IMR-90 (cell line): ENCODE data around the gene CD27. TPM values are rescaled to one million over a fixed set of nuclear protein-coding genes. Genes with fewer than 3 reads are reported as not detected.

Experiments
- ATAC-seq: fragments of 200-7000 bp; cut with Tn5 transposase; 2 replicates; pipeline ENCODE4 v1.9.1; 2020; ENCODE audit warnings: low read depth, mild to moderate bottlenecking, moderate library complexity
- BruUV-seq: library from RNA; stranded (reverse); fragments of 400-500 nt; replicated peaks from 2 replicates; lab custom pipeline; 2021; lab: Mats Ljungman, UMichigan
- CTCF ChIA-PET: fragments of 300-600 bp; formaldehyde crosslinking; extraction: SDS; loops from one replicate; lab custom pipeline; 2021; ENCODE audit warnings: antibody characterized with exemption; lab: Yijun Ruan, JAX
- POLR2A ChIA-PET: fragments of 300-600 bp; sonication (Branson Sonifier 250); formaldehyde crosslinking; loops from one replicate; lab custom pipeline; 2022; ENCODE audit warnings: antibody characterized with exemption; ENCODE audit not compliant: unreplicated experiment; lab: Charles Lee
- DNase-seq: peaks from one replicate; pipeline ENCODE4 v3.0.0; 2013
- H2AFZ ChIP-seq: replicated peaks from 2 replicates; pipeline ENCODE3; 2013; ENCODE audit warnings: low read length, mild to moderate bottlenecking; ENCODE audit not compliant: poor library complexity
- H2AK5ac ChIP-seq: 2 replicates; pipeline ENCODE4 v1.6.1; 2013; ENCODE audit warnings: low read depth, low read length, inconsistent platforms
- H2AK9ac ChIP-seq: replicated peaks from 2 replicates; pipeline ENCODE3; 2013; ENCODE audit warnings: mild to moderate bottlenecking, low read depth, low read length, moderate library complexity; ENCODE audit not compliant: poor library complexity
- H2BK120ac ChIP-seq: 2 replicates; pipeline ENCODE4 v1.6.1; 2013; ENCODE audit warnings: low read depth, low read length, inconsistent platforms
- H2BK15ac ChIP-seq: 3 replicates; pipeline ENCODE4 v1.6.1; 2013; ENCODE audit warnings: low read depth, low read length, inconsistent platforms
- H2BK20ac ChIP-seq: 2 replicates; pipeline ENCODE4 v1.6.1; 2013; ENCODE audit warnings: low read depth, mild to moderate bottlenecking, inconsistent platforms, low read length, moderate library complexity
- H2BK5ac ChIP-seq: 2 replicates; pipeline ENCODE4 v1.6.1; 2013; ENCODE audit warnings: mild to moderate bottlenecking, low read depth, low read length, inconsistent platforms; ENCODE audit not compliant: poor library complexity, severe bottlenecking
- H3K14ac ChIP-seq: replicated peaks from 2 replicates; pipeline ENCODE4 v1.6.1; 2013; ENCODE audit warnings: low read depth, low read length, inconsistent platforms
- H3K18ac ChIP-seq: 2 replicates; pipeline ENCODE4 v1.6.1; 2013; ENCODE audit warnings: low read depth, low read length, control low read depth
- H3K23ac ChIP-seq: 2 replicates; pipeline ENCODE4 v1.6.1; 2013; ENCODE audit warnings: low read depth, low read length, inconsistent platforms
- H3K27ac ChIP-seq: 2 replicates; pipeline ENCODE4 v1.5.1; 2013; ENCODE audit warnings: mild to moderate bottlenecking, control low read depth, low read length; ENCODE audit not compliant: insufficient read depth
- H3K27me3 ChIP-seq: 2 replicates; pipeline ENCODE4 v1.6.1; 2013; ENCODE audit warnings: low read length; ENCODE audit not compliant: control insufficient read depth, insufficient read depth
- H3K36me3 ChIP-seq: 2 replicates; pipeline ENCODE4 v1.6.1; 2013; ENCODE audit warnings: low read length, mixed read lengths; ENCODE audit not compliant: control insufficient read depth, insufficient read depth
- H3K4ac ChIP-seq: 2 replicates; pipeline ENCODE4 v1.6.1; 2013; ENCODE audit warnings: low read depth, low read length, inconsistent platforms
- H3K4me1 ChIP-seq: 2 replicates; pipeline ENCODE4 v1.6.1; 2013; ENCODE audit warnings: low read length, mixed read lengths; ENCODE audit not compliant: control insufficient read depth, insufficient read depth
- H3K4me2 ChIP-seq: 2 replicates; pipeline ENCODE4 v1.6.1; 2013; ENCODE audit warnings: low read depth, mild to moderate bottlenecking, control low read depth, low read length, moderate library complexity
- H3K4me3 ChIP-seq: 2 replicates; pipeline ENCODE4 v1.5.1; 2013; ENCODE audit warnings: low read depth, mild to moderate bottlenecking, control low read depth, low read length, moderate library complexity; ENCODE audit not compliant: insufficient read depth
- H3K56ac ChIP-seq: 2 replicates; pipeline ENCODE4 v1.6.1; 2013; ENCODE audit warnings: low read length, inconsistent platforms; ENCODE audit not compliant: insufficient read depth; ENCODE audit errors: extremely low read depth
- H3K79me1 ChIP-seq, 2 experiments: 2 replicates each; pipeline ENCODE4 v1.6.1; 2013; ENCODE audit warnings: low read length in 2 of 2, inconsistent platforms in 1 of 2, low read depth in 1 of 2
- H3K9ac ChIP-seq: 2 replicates; pipeline ENCODE4 v1.6.1; 2013; ENCODE audit warnings: low read depth, low read length, control low read depth
- H3K9me1 ChIP-seq: 2 replicates; pipeline ENCODE4 v1.6.1; 2013; ENCODE audit warnings: low read length, inconsistent platforms; ENCODE audit not compliant: insufficient read depth
- H3K9me3 ChIP-seq: 2 replicates; pipeline ENCODE4 v1.6.1; 2013; ENCODE audit warnings: low read length; ENCODE audit not compliant: control insufficient read depth, insufficient read depth
- H4K20me1 ChIP-seq: 2 replicates; pipeline ENCODE4 v1.6.1; 2013; ENCODE audit warnings: low read length, inconsistent platforms; ENCODE audit not compliant: insufficient read depth
- H4K5ac ChIP-seq: 2 replicates; pipeline ENCODE4 v1.6.1; 2013; ENCODE audit warnings: mild to moderate bottlenecking, low read depth, low read length, control low read depth
- H4K8ac ChIP-seq, 2 experiments: 2 replicates each; pipeline ENCODE4 v1.6.1; 2013; ENCODE audit warnings: low read depth in 2 of 2, low read length in 2 of 2, control low read depth in 1 of 2, inconsistent platforms in 1 of 2
- H4K91ac ChIP-seq: 2 replicates; pipeline ENCODE4 v1.6.1; 2013; ENCODE audit warnings: low read depth, low read length, inconsistent platforms; ENCODE audit not compliant: insufficient read depth
- BHLHE40 ChIP-seq: fragments of 150-350 bp; IDR thresholded peaks from 2 replicates; pipeline ENCODE4 v1.6.1; 2016; ENCODE audit warnings: mild to moderate bottlenecking, low read depth, low read length
- CEBPB ChIP-seq: IDR thresholded peaks from 2 replicates; pipeline ENCODE4 v1.6.1; 2012; ENCODE audit warnings: low read depth, low read length, improper control_type of control experiment
- ELK1 ChIP-seq: fragments of 150-350 bp; IDR thresholded peaks from 2 replicates; pipeline ENCODE4 v1.6.1; 2016; ENCODE audit warnings: low read depth, mild to moderate bottlenecking, low read length, moderate library complexity, borderline replicate concordance
- FOS ChIP-seq: fragments of 150-350 bp; IDR thresholded peaks from 2 replicates; pipeline ENCODE4 v1.6.1; 2016; ENCODE audit warnings: low read depth, low read length
- MAFK ChIP-seq: IDR thresholded peaks from 2 replicates; pipeline ENCODE4 v1.6.1; 2012; ENCODE audit warnings: low read depth, low read length, improper control_type of control experiment
- MXI1 ChIP-seq: IDR thresholded peaks from 2 replicates; pipeline ENCODE4 v1.6.1; 2012; ENCODE audit warnings: low read depth, mild to moderate bottlenecking, low read length, moderate library complexity, borderline replicate concordance
- NFE2L2 ChIP-seq: fragments of 150-350 bp; IDR thresholded peaks from 2 replicates; pipeline ENCODE4 v1.6.1; 2016; ENCODE audit warnings: low read depth, mild to moderate bottlenecking, low read length
- POLR2A ChIP-seq: IDR thresholded peaks from 2 replicates; pipeline ENCODE4 v1.6.1; 2012; ENCODE audit warnings: mild to moderate bottlenecking, low read depth, low read length
- RAD21 ChIP-seq: IDR thresholded peaks from 2 replicates; pipeline ENCODE4 v1.6.1; 2012; ENCODE audit warnings: low read length, improper control_type of control experiment
- RCOR1 ChIP-seq: IDR thresholded peaks from 2 replicates; pipeline ENCODE4 v1.6.1; 2012; ENCODE audit warnings: mild to moderate bottlenecking, low read length, improper control_type of control experiment; ENCODE audit not compliant: insufficient replicate concordance
- USF2 ChIP-seq: fragments of 150-350 bp; IDR thresholded peaks from 2 replicates; pipeline ENCODE4 v1.6.1; 2017; ENCODE audit warnings: mild to moderate bottlenecking, antibody characterized with exemption, low read length, low read depth
- WGBS, 2 experiments: methylation state at CpG; one replicate each; pipeline versions ENCODE4 v1.1.5 to v1.1.7; 2013; ENCODE audit warnings: missing lambda C conversion rate in 2 of 2; ENCODE audit not compliant: insufficient read length in 1 of 2; ENCODE audit errors: extremely low coverage in 2 of 2; 5-methylcytosine and 5-hydroxymethylcytosine counted together
- dilution Hi-C: fragments of 300-500 bp; cut with HindIII; formaldehyde crosslinking; loops from one replicate; pipeline ENCODE4 v1.14.3; 2018; ENCODE audit warnings: low sequenced_read_pairs; ENCODE audit not compliant: unreplicated experiment
- in situ Hi-C: fragments of 300-500 bp; cut with MboI; formaldehyde crosslinking; loops from 3 replicates; pipeline ENCODE4 v1.14.3; 2019; ENCODE audit warnings: low sequenced_read_pairs, inconsistent platforms, mixed read lengths
- intact Hi-C: fragments of 100-400 bp; cut with micrococcal nuclease; formaldehyde crosslinking; loops from 2 replicates; pipeline ENCODE4 v1.10.0; 2022
- polyA plus RNA-seq, 3 experiments: library from polyadenylated mRNA; depleted of rRNA; stranded (reverse); fragments of >200 nt; gene quantifications; 2 replicates each; pipeline ENCODE4 v1.2.3, GENCODE V29; 2012; ENCODE audit warnings: low replicate concordance in 1 of 3
- total RNA-seq: library from RNA; depleted of rRNA; stranded (reverse); fragments of >200 nt; gene quantifications from 2 replicates; pipeline ENCODE4 v1.2.3, GENCODE V29; 2012

Gene CD27
- total and polyA plus RNA-seq, 2 of the 4 experiments (the other 2 are of a cell fraction), result 0.07 TPM; not detected in 1

GRCh38 chr12:6463858-6464257 lies 19.1 kb downstream of the CD27 start:
- H3K79me1 ChIP-seq, result peaks cover 12 to 29% of the 10 kb centered on the region in 2 experiments; a peak in 3 of 4 replicates
- H2BK5ac ChIP-seq, result no peak overlapping the region
- no peak overlapping the region for H3K4ac ChIP-seq
- POLR2A ChIA-PET, result interaction anchor here (0.6 kb wide), 1 partner anchor 14 kb away, joined by 3 read pairs; no protein-coding TSS in a partner anchor
- no peak overlapping the region for H3K4me2 ChIP-seq
- no peak overlapping the region for H2AFZ ChIP-seq
- H3K9me3 ChIP-seq, result no peaks in the 10 kb centered on the region
- peaks cover 4% of the 10 kb centered on the region; the same call in 1 of the 2 replicates for H3K9me1 ChIP-seq
- H4K5ac ChIP-seq, result no peak overlapping the region
- H2AK9ac ChIP-seq, result no peak overlapping the region
- no peak overlapping the region for H2AK5ac ChIP-seq
- no CpG with 5 or more reads among the region's 6 CpGs for WGBS, 2 experiments
- H2BK120ac ChIP-seq, result no peak overlapping the region
- H2BK15ac ChIP-seq, result no peak overlapping the region
- no peak for ATAC-seq
- no peaks in the 10 kb centered on the region for H3K27me3 ChIP-seq
- CTCF ChIA-PET, result no interaction called here
- H3K36me3 ChIP-seq, result peaks cover 51% of the 10 kb centered on the region
- H3K4me3 ChIP-seq, result no peak overlapping the region
- H3K56ac ChIP-seq, result no peak overlapping the region
- no peak for TF ChIP-seq NFE2L2
- TF ChIP-seq FOS, result no peak
- no peak for TF ChIP-seq MXI1
- TF ChIP-seq USF2, result no peak
- no peak for TF ChIP-seq CEBPB
- TF ChIP-seq ELK1, result no peak
- TF ChIP-seq MAFK, result no peak
- TF ChIP-seq RCOR1, result no peak
- TF ChIP-seq RAD21, result no peak
- no peak for TF ChIP-seq POLR2A
- no peak for TF ChIP-seq BHLHE40
- no peak for DNase-seq
- H3K14ac ChIP-seq, result no peak overlapping the region
- H4K8ac ChIP-seq, result no peak overlapping the region
- H3K18ac ChIP-seq, result no peak overlapping the region
- H3K23ac ChIP-seq, result no peak overlapping the region
- no peaks in the 10 kb centered on the region; the same call in 1 of the 2 replicates for H3K4me1 ChIP-seq
- no peak overlapping the region; the same call in 1 of the 2 replicates for H3K27ac ChIP-seq
- H2BK20ac ChIP-seq, result no peak overlapping the region
- H4K20me1 ChIP-seq, result peaks cover 5% of the 10 kb centered on the region; the same call in 1 of the 2 replicates
- H3K9ac ChIP-seq, result no peak overlapping the region
- H4K91ac ChIP-seq, result no peak overlapping the region
- dilution Hi-C loops (no loop called here), in situ Hi-C loops (loop anchor here (5.0 to 25.0 kb wide), 4 partner anchors 42 to 402 kb away; no protein-coding TSS in a partner anchor), intact Hi-C loops (loop anchor here (2.0 kb wide), 1 partner anchor 33 kb away; no protein-coding TSS in a partner anchor)
- BruUV-seq, result no TSS peak
